GM19193 (cell line): ENCODE data around the gene TRPC4.

Experiments used
- POLR2A ChIP-seq: IDR thresholded peaks from 4 replicates; pipeline ENCODE4 v1.6.1; 2011; ENCODE audit not compliant: insufficient read depth, insufficient read length; ENCODE audit errors: extremely low read depth

Gene TRPC4

GRCh38 chr13:37627428-37627827 is 242.1 kb downstream of the TRPC4 start:
- TF ChIP-seq POLR2A: no peak

GRCh38 chr13:37621811-37622361 is 247.7 kb downstream of the TRPC4 start:
- TF ChIP-seq POLR2A: no peak

- no peak for TF ChIP-seq POLR2A
Measured at GRCh38 chr13:37618554-37618953, 251.0 kb downstream of the TRPC4 start.

- TF ChIP-seq POLR2A: no peak
Measured at GRCh38 chr13:37617173-37617572, 252.4 kb downstream of the TRPC4 start.

GRCh38 chr13:37616131-37616530 is 253.4 kb downstream of the TRPC4 start:
- TF ChIP-seq POLR2A: no peak

- TF ChIP-seq POLR2A: no peak
Measured at GRCh38 chr13:37615276-37615675, 254.3 kb downstream of the TRPC4 start.

GRCh38 chr13:37613638-37614037 is 255.9 kb downstream of the TRPC4 start:
- TF ChIP-seq POLR2A: no peak

GRCh38 chr13:37613236-37613635 is 256.3 kb downstream of the TRPC4 start:
- no peak for TF ChIP-seq POLR2A

GRCh38 chr13:37608750-37609339 is 260.7 kb downstream of the TRPC4 start:
- no peak for TF ChIP-seq POLR2A

- TF ChIP-seq POLR2A: no peak
Measured at GRCh38 chr13:37602733-37603381, 266.7 kb downstream of the TRPC4 start.

- TF ChIP-seq POLR2A: no peak
Measured at GRCh38 chr13:37601648-37602440, 267.7 kb downstream of the TRPC4 start.

- no peak for TF ChIP-seq POLR2A
Measured at GRCh38 chr13:37599519-37599918, 270.1 kb downstream of the TRPC4 start.

- no peak for TF ChIP-seq POLR2A
Measured at GRCh38 chr13:37598597-37598996, 271.0 kb downstream of the TRPC4 start, which contains the start of gene POSTN. Gene POSTN, minus strand, starts transcription at chr13:37598768. Its CDS starts 42 bp downstream, at chr13:37598726.

GRCh38 chr13:37597477-37598025 is 272.0 kb downstream of the TRPC4 start:
- no peak for TF ChIP-seq POLR2A

- no peak for TF ChIP-seq POLR2A
Measured at GRCh38 chr13:37596805-37597204, 272.8 kb downstream of the TRPC4 start.

- TF ChIP-seq POLR2A: no peak
Measured at GRCh38 chr13:37595162-37595561, 274.4 kb downstream of the TRPC4 start.

GRCh38 chr13:37594550-37594949 is 275.0 kb downstream of the TRPC4 start:
- no peak for TF ChIP-seq POLR2A
